ENCODE results near the gene GAL3ST2.
"Not testable (repeated sequence)": the region's sequence is repeated elsewhere in the genome, so short reads cannot be mapped to it uniquely, and the experiment has no call there.

Gene GAL3ST2

DNA sequence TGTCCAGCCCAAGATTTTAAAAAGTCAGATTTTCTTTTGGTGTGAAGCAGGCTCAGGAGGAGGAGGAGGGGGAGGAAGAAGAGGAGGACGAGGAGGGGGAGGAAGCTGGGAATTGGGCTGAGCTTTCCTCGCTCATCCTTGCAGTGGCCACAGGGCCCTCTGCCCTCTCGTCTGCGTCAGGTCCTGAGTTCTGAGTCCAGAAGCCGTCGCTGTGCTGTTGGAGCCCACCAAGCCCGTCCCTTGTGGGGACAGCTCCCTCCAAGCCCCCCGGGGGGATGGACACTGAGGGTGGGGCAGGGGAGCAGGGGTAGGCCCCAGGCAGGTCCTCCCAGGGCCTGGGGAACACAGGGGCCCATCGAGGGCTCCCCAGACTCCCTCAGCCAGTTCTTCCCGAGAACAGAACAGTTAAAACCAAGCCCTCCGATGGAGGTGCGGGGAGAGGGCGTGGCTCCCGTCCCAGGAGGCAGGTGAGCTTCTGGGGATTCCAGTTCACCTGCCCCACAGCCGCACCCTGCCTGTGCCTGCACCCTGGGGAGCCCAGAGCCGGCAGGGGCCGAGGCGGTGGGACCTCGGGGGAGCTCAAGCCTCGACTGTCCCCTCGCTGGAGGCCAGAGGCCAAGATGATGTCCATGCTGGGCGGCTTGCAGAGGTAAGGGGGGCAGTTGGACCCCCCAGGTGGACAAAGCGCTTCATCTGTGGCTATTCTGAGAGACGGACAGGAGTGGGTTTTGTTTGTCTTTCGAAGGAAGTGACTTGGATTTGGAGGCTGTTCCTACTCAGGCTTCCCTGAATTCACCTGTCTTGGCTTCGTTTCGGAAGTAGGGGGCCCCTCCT lies at the start of gene GAL3ST2:
TSS of gene GAL3ST2 (plus strand) at position 487 of the 834 bp plus-strand sequence. CDS start at position 621, 134 bp downstream.
- DNase-seq (ENCODE audit: low read depth) = no peak

DNA sequence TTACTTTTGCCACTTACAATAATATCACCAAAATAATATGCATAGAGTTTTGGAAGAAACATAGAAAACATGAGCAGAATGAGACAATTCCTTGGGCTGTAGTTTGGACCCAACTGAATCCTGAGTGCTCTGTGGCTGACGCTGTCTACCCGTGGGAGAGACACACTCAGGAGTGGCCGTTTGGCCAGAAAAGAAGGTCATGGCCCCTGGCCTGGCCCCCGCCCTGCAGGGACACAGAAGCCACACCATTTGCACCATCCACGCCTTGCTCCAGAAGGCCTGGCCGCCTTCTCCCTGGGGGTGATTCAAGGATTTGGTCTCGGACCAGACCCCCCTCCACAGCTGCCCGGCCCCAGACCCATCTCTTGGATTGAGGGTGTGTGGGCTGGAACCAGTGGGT lies 48.6 kb upstream of the GAL3ST2 start:
- DNase-seq (ENCODE audit: low read depth) = no peak

DNA sequence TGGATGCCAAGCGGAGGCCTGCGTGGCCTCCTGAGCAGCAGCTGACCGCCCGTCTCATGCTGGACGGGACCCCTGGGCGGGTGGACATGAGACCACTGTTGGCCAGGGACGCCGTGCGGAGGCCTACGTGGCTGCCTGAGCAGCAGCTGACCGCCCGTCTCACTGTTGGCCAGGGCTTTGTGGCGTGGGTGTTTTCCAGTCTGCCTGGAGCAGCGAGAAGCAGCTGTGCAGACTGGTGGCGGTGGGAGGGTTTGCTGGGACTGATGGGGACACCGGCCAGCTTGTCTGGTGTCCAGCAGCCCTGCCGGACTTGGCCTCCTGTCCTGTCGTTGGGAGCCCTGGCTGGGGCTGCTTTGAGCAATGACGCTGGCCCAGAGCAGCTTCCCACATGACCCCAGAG lies 48.0 kb upstream of the GAL3ST2 start:
- no peak for DNase-seq (ENCODE audit: low read depth)

DNA sequence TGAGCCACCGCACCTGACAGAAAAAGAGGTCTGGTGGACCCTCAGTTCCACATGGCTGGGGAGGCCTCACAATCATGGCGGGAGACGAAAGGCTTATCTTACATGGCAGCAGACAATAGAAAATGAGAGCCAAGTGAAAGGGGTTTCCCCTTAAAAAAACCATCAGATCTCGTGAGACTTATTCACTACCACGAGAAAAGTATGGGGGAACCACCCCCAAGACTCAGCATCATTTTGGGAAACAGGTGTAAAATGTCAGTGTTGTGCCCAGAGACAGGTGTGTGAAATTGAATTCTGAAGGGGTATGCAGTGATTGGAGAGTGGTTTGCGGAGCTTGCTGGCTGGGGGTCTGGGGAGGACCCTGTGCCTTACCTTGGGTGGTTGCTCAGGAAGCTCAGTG lies 46.8 kb upstream of the GAL3ST2 start:
- DNase-seq (ENCODE audit: low read depth) = no peak

DNA sequence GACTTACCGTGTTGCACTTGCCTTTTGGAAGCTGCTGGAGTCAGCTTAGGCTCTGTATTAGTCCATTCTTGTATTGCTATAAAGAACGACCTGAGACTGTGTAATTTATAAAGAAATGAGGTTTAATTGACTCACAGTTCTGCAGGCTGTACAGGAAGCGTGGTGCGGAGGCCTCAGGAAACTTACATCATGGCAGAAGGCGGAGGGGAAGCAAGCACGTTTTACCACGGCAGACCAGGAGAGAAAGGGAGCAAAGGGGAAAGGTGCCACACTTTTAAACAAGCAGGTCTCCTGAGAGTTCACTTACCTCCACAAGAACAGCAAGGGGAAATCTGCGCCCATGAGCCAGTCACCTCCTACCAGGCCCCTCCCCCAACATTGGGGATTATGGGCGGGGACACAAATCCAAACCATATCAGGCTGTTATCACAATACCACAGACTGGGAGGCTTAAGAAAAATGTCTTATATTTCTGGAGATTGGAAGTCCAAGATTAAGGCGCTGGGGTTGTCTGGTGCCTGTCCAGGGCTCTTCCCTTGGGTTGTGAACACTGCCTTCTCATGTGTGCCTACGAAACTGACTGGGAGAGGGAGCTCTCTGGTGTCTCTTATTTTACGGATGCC lies 45.8 kb upstream of the GAL3ST2 start:
- no peak for DNase-seq (ENCODE audit: low read depth)

DNA sequence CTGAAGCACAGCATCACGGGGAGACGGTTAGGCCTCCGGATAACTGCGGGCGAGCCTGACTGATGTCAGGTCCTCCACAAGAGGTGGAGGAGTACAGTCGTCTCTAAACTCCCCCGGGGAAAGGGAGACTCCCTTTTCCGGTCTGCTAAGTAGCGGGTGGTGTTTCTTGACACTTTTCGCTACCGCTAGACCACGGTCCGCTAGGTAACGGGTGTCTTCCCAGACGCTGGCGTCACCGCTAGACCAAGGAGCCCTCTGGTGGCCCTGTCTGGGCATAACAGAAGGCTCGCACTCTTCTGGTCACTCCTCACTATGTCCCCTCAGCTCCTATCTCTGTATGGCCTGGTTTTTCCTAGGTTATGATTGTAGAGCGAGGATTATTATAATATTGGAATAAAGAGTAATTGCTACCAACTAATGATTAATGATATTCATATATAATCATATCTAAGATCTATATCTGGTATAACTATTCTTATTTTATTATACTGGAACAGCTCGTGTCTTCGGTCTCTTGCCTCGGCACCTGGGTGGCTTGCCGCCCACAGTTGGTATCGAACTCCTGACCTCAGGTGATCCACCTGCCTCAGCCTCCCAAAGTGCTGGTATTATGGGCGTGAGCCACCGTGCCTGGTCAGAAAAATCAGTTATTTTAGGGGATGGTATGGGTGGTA lies 44.0 kb upstream of the GAL3ST2 start:
- DNase-seq (ENCODE audit: low read depth) = peak; percentile 48

DNA sequence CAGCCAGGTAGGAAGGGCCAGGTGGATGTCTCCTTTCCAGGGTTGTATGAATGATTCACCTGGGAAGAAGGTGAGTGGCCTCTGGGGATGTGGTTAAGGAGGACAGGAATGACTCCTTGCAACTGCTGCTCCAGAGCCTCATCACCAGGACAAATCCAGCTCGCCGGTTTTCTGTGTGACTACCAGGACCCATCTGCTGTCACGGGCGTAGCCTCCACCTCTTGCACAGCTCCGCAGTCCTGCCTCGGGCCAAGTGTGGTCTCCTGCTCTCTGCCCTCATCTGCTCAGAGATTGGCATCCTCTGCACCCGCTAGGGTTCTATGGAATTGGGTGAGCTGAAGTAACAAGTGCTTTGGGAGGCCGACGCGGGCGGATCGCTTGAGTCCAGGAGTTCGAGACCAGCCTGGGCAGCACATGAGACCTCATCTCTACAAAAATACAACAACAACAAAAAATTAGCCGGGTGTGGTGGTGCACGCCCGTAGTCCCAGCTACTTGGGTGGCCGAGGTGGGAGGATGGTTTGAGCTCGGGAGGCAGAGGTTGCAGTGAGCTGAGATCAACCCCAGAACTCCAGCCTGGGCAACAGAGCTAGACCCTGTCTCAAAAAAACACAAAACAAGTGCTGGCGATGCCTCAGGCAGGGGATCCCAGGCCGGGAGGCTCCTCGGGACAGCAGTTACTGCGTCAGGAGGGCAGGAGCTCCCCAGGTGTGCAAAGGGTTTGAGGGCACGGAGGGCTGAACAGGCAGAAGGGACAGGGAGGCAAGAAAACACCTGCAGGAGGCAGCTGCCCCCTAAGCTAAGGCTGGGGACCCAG lies 43.0 kb upstream of the GAL3ST2 start:
- no peak for DNase-seq (ENCODE audit: low read depth)

DNA sequence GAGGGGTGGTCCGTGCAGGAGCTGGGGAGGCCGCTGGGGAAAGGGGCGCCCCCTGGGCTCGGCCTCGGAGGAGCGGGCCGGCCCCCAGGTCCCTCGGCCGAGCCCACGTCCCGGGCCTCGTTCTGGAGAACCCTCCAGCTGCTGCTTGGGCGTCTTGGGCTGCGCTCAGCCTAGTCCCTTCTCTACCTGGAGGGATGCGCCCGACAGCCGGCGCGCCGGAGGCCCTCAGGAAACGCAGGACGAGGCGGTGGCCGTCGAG lies 42.5 kb upstream of the GAL3ST2 start:
- no peak for DNase-seq (ENCODE audit: low read depth)

DNA sequence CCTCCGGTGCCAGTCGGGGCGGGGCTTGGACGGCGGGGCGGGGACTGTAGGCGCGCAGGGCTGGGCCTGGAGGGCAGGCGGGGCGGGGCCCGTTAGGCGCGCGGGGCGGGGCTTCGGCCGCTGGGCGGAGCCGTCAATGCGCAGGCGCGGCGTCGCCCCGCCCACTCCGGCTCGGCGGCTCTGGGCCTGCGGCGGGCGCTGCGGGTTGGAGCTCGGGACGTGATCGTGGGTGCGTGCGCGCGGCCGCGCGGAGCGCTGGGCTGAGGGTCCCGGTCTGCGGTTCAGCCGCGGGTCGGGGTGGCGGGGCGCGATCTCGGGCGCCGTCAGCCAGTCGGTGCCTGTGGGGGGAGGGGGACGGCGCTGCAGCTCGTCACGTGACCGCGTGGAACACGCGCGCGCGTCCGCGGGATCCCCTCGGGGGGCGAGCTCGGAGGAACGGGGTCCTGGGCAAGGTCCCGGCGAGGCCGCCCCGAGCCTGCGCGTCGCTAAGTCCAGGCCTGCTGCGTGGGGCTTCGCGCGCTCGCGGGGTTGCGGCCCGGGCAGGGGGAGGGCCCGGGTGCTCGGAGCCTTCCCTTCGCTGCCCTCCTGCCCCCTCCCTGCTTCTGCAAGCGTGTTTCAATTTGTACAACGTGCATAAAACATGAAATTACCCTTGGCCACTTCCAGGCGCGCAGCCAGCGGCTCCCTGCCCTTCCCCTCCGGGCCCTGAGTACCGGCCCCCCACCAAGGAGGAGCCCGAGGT lies 42.0 kb upstream of the GAL3ST2 start, which contains the start of gene D2HGDH:
TSS of gene D2HGDH (plus strand) at position 164 of the 742 bp plus-strand sequence. CDS start 595 bp downstream, outside the sequence.
- DNase-seq (ENCODE audit: low read depth) = peak; percentile 88

DNA sequence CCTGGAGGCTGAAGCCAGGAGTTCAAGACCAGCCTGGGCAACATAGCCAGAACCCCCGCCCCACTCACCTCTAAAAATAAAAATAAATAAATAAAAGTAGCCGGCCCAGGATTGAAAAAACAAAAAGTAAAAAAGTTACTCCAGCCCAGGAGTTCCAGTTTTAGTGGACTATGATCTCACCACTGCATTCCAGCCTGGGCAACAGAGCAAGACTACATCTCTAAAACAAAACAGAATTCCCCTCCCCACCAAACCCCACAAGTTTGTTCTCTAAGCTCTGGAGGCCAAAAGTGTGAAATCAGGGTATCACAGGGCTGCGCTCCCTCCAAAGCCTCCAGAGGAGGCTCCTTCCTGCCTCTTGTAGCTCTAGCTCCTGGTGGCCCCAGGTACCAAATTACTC lies 40.5 kb upstream of the GAL3ST2 start:
- peak; percentile 17 for DNase-seq (ENCODE audit: low read depth)

DNA sequence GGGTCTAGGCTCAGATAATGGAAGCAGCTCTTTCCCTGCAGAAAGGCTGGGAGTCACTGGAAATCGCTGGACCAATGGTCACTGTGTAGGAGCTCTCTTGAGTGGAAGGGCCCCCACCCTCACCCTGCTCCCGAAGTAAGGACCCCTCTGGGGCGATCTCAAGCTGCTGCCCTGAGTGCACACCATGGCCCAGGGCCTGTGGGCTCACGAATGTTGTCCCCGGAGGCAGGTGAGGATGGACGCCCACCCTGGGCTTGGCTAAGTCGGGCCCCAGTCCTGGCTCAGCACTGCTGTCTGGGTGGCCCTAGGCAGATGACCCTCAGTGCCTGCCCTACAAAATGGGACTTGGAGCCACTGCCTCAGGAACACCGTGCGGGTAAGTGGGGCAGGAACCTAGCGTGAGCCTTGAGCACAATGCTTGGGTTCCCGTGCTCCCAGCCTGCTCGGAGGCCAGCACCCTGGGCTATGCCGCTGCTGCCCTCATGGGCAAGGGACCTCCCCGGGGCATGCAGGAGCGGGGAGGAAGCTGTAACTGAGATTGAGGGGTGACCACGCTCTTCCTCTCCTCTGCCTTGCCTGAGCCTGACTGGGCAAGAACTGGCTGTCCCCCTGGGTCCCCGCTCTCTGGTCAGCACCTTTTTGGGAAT lies 38.5 kb upstream of the GAL3ST2 start:
- no peak for DNase-seq (ENCODE audit: low read depth)

DNA sequence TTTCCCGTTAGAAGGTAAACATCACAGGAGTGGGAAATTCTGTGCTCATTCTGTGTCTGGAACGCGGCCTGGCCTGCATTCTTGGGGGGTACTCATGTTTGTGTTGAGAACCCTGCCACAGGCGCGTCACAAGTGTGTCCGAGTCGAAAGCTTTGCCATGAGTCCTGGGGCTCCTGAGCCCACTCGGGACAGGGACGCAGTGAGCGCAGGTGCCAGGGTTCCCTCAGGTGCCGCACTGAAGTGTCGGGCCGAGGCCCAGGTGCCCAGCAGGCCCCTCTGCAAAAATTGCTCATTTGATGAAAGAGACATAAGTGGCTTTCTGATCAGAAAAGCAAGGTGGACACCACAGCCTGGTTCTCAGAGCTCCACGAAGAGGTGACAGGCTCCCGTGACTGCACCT lies 37.4 kb upstream of the GAL3ST2 start:
- DNase-seq (ENCODE audit: low read depth) = no peak

DNA sequence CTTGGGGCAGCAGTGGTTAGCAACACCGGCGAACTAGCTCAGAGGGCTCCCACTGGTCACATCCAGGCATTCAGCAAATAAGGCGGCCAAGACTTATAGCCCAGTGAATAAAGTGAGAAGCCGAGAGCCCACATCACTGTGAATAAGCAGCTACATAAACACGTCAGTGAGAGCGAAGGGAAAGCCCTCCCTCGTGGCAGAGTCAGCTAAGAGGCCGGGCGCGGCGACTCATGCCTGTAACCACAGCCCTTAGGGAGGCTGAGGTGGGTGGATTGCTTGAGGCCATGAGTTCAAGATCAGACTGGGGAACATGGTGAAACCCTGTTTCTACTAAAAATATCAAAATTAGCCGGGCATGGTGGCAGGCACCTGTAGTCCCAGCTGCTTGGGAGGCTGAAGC lies 37.0 kb upstream of the GAL3ST2 start:
- DNase-seq (ENCODE audit: low read depth) = peak; percentile 63

DNA sequence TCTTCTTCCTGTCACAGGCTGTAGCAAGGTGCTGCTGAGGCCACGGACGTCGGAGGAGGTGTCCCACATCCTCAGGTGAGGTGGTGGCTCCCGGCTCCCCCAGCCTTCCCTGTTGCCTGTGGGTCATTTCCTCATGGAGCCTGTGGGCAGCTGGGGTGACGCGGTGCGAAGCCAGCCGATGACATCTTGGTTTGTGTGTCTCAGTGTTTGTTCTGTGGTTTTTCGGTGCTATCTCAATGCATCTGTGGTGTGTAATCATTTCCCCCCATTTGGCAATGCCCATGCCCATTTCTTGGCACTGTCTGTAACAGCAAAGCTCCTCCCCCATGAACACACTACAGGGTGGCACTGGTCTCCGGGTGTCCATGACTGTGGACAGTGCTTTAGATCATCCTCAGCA lies 35.6 kb upstream of the GAL3ST2 start:
- DNase-seq (ENCODE audit: low read depth) = no peak

DNA sequence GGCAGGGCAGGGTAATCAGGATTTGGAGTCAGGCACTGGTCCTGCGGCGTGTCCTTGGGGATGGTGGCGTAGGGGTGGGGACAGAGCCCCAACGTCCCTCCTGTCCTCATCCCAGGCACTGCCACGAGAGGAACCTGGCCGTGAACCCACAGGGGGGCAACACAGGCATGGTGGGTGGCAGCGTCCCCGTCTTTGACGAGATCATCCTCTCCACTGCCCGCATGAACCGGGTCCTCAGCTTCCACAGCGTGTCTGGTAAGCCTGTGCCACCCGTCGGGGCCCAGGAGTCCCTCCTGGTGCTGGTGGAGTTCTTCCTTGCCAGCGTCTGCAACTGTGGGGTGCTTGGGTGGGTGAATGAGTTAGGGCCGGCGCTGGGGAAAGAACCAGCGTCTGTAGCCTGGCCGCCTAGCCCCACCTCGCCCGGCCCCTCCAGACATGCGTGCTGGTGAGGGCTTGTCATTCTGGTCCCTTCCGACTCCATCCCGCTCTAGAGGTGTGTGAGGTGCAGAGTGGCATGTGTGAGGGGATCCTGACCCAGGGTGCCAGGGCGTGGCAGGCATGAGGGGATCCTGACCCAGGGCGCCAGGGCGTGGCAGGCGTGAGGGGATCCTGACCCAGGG lies 34.2 kb upstream of the GAL3ST2 start:
- no peak for DNase-seq (ENCODE audit: low read depth)

DNA sequence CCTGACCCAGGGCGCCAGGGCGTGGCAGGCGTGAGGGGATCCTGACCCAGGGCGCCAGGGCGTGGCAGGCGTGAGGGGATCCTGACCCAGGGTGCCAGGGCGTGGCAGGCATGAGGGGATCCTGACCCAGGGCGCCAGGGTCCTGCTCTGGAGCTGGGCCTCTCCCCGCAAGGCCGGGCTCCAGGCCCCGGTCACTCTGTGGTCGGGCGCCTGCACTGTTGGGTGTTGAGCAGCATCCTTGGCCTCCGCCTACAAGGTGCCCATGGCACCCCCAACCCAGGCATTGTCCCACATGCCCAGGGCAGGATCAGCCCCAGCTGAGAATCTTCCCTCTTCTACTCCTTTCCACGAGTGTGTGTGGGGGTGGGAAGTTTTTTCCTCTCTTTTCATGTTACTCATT lies 33.6 kb upstream of the GAL3ST2 start:
- not testable (repeated sequence) for DNase-seq (ENCODE audit: low read depth)

DNA sequence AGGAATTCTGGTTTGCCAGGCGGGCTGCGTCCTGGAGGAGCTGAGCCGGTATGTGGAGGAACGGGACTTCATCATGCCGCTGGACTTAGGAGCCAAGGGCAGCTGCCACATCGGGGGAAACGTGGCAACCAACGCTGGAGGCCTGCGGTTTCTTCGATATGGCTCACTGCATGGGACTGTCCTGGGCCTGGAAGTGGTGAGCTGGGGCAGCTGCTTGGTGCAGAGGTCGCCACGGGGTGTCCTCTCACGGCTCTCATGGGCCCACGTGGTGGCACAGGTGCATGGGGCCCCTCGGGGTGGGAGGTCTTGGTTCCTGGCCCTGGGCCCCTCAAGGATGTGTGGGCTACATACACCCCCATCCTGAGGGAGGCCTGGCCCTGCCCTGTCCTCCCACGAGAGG lies 33.0 kb upstream of the GAL3ST2 start:
- DNase-seq (ENCODE audit: low read depth) = no peak

DNA sequence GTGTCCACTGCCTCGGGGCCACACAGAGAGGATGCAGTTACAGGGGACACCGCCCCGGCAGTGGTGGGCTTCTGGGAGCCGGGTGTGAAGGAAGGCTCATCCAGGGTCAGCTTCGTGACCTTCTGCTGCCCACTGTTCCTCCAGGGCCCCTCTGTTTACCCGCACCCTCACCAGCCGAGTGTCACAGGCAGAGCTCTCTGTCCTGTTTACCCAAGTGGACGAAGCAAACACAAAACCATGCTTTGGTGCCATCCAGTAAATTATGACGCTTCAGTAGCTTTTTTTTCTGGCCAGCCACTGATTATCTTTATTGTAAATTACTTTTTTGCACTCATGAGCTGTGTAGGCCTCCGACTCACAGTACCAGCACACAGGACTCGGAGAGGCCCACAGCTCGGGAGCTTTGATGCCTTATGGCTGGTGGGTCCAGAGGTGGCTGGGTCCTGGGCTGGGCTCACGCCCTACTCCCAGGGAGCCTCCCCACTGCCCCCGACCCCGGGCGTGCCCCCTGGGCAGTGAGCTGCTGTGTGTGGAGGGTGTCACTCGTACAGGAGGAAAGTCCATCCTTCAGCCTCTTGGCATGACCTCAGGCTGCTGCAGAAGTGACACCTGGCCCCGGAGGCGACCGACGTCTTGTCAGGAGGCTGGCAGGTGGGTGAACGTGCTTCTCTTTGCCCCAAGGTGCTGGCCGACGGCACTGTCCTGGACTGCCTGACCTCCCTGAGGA lies 32.4 kb upstream of the GAL3ST2 start:
- no peak for DNase-seq (ENCODE audit: low read depth)

DNA sequence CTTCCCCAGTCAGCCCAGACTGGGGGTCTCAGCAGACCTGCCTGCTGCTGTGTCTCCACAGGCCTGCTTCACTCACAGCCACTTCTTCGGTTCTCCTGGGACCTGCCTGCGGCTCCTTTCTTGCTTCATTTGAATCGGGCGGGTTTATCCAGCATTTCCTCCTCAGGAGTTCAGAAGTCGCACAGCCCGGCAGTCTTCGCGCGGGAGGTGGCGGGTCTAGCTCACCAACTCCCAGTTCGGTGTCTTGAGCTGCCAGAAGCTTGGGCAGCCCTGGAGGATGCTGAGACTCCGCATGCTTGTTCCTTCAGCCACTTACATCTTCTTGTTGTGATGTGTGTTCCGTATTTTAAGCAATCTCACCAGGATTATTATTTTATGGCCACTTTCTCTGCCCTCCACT lies 31.3 kb upstream of the GAL3ST2 start:
- DNase-seq (ENCODE audit: low read depth) = no peak

DNA sequence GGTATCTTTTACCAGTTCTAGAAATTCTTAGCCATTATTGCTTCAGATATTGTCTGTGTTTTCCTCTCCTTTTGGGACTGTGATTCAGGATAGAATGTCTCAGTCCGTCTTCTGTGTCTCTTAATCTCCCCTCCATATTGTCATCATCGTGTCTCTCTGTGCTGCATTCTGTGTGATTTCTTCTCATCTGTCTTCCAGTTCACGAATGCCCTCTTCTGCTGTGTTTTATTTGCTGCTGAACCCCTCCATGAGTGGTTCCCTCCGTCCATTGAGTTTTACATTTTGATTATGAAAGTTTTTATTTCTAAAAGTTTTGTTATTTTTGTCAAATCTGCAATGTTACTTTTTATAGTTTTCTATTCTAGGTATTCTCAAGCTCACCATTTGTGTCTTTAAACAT lies 30.5 kb upstream of the GAL3ST2 start:
- DNase-seq (ENCODE audit: low read depth) = no peak

All from EH (cell line).